A549 (cell line): ENCODE data around the gene XRCC5.

Experiments
- CTCF ChIP-seq: fragments of >200 bp; sonication (Bioruptor Twin); formaldehyde crosslinking; IDR thresholded peaks from 3 replicates; pipeline ENCODE4 v1.5.1; 2016
- EP300 ChIP-seq, 2 experiments: fragments of >200 bp; sonication (Bioruptor Twin); formaldehyde crosslinking; IDR thresholded peaks; 2 replicates in 1 of 2; 3 replicates in 1 of 2; pipeline ENCODE4 v1.6.1; 2016 to 2017
- HMGXB4 ChIP-seq: fragments of 250-450 bp; sonication (Bioruptor Pico); IDR thresholded peaks from 2 replicates; pipeline ENCODE4 v1.5.0; 2021; ENCODE audit warnings: mild to moderate bottlenecking, moderate library complexity, borderline replicate concordance
- RNF2 ChIP-seq: fragments of 200-600 bp; sonication (generic); IDR thresholded peaks from 2 replicates; pipeline ENCODE4 v1.6.1; 2016; ENCODE audit warnings: low read depth, mild to moderate bottlenecking, antibody characterized with exemption, moderate library complexity, borderline replicate concordance
- SREBF2 ChIP-seq: fragments of 450-650 bp; IDR thresholded peaks from 2 replicates; pipeline ENCODE4 v1.6.1; 2014; ENCODE audit warnings: mild to moderate bottlenecking, moderate library complexity

- TF ChIP-seq CTCF (no peak), HMGXB4 (no peak), EP300 (IDR thresholded peaks at IDR 0.05) (no peak), RNF2 (no peak), SREBF2 (no peak)
Measured at GRCh38 chr2:216155954-216156353, 46.8 kb downstream of the XRCC5 start.
